HepG2 (cell line): ENCODE data around the gene FFAR2. TPM values are rescaled to one million over a fixed set of nuclear protein-coding genes. Genes with fewer than 3 reads are reported as not detected.

Experiments
- ATM ChIP-seq: fragments of 450-650 bp; IDR thresholded peaks from 2 replicates; pipeline ENCODE4 v1.7.1; 2017; ENCODE audit warnings: mild to moderate bottlenecking, borderline replicate concordance
- MTF1 ChIP-seq: sonication (generic); formaldehyde crosslinking; IDR thresholded peaks from 2 replicates; pipeline ENCODE4 v1.5.0; 2020; ENCODE audit warnings: missing genetic modification reagents
- PCBP1 ChIP-seq: fragments of 200-400 bp; formaldehyde crosslinking; IDR thresholded peaks from 2 replicates; pipeline ENCODE4 v1.6.1; 2017; ENCODE audit warnings: mild to moderate bottlenecking, low read depth, low read length, borderline replicate concordance
- YY1 ChIP-seq: IDR thresholded peaks from 2 replicates; pipeline ENCODE4 v1.6.1; 2011; ENCODE audit warnings: low read length, low read depth, moderate library complexity, mild to moderate bottlenecking; ENCODE audit not compliant: insufficient read depth, insufficient replicate concordance
- ZNF317 ChIP-seq: sonication (generic); formaldehyde crosslinking; IDR thresholded peaks from 2 replicates; pipeline ENCODE4 v1.5.0; 2020; ENCODE audit warnings: mild to moderate bottlenecking, missing genetic modification reagents
- polyA plus RNA-seq, 8 experiments: library from polyadenylated mRNA; depleted of rRNA in 3 of 8; stranded (reverse) in 7 of 8; unstranded in 1 of 8; fragments of >200 nt; fragmentation: Illumina TruSeq in 4 of 8; extraction: Trizol in 4 of 8; gene quantifications; 2 replicates each; pipeline versions ENCODE4 v1.2.1 to v1.2.3, GENCODE V29; 2011 to 2016; ENCODE audit warnings: low read depth in 4 of 8, missing spikeins in 1 of 8, mixed read lengths in 1 of 8; ENCODE audit not compliant: insufficient read depth in 1 of 8
- total RNA-seq, 5 experiments: library from RNA; depleted of rRNA; stranded (reverse); fragments of >200 nt; fragmentation: Illumina TruSeq; extraction: Trizol; gene quantifications; 2 replicates each; pipeline ENCODE4 v1.2.3, GENCODE V29; 2016; ENCODE audit warnings: low read depth in 1 of 5
- TF ChIP-seq, protein P1 (sequence below): sonication (generic); formaldehyde crosslinking; IDR thresholded peaks from 2 replicates; pipeline ENCODE4 v1.4.0; 2020; ENCODE audit warnings: missing genetic modification reagents
- TF ChIP-seq, protein P2 (sequence below): IDR thresholded peaks from 2 replicates; pipeline ENCODE4 v1.6.1; 2016; ENCODE audit warnings: mild to moderate bottlenecking

FFAR2 gene
- total and polyA plus RNA-seq, 2 of the 13 experiments (the other 11 are each of a cell fraction or from before 2014, with no cell fraction given), result 0.12 TPM; not detected in 1

DNA sequence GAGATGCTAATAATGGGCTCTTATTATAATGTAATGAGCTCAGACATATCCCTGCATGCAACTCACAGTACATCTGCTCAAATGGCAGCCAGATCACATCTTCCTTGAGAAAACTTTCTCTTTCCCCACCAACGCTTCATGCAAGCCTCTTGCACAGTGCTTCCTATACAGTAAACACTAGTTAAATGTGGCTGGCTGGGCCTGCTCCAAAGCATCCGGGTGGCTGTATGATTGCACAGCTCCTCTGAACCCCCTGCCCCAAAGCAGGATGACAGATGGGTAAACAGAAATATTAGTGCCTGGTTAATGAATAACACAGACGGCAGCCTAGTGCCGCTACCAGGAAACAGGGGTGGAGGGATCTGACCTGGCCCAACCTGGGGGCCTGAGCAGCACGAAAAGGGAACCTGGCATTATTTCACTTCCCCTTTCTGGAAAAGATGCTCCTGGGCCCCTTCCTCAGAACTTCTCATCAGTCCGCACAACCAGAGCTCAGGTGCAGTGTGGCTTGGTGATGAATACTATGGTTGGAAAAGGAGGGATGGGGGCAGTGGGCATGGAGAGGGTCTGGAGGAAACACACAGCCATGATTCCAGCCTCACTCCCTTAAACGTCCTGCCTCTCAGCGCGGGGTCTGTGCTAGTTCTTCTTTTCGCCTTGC is 10.8 kb downstream of the FFAR2 start (continued):
- TF ChIP-seq, protein P1, sequence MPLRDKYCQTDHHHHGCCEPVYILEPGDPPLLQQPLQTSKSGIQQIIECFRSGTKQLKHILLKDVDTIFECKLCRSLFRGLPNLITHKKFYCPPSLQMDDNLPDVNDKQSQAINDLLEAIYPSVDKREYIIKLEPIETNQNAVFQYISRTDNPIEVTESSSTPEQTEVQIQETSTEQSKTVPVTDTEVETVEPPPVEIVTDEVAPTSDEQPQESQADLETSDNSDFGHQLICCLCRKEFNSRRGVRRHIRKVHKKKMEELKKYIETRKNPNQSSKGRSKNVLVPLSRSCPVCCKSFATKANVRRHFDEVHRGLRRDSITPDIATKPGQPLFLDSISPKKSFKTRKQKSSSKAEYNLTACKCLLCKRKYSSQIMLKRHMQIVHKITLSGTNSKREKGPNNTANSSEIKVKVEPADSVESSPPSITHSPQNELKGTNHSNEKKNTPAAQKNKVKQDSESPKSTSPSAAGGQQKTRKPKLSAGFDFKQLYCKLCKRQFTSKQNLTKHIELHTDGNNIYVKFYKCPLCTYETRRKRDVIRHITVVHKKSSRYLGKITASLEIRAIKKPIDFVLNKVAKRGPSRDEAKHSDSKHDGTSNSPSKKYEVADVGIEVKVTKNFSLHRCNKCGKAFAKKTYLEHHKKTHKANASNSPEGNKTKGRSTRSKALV (CRISPR knock-in tag), result no peak
- TF ChIP-seq ATM (no peak), PCBP1 (no peak), ZNF317 (CRISPR knock-in tag) (0 out of 2 replicates have a peak, but pooled peaks have one; percentile 13), YY1 (peak; percentile 5), MTF1 (CRISPR knock-in tag) (no peak)
- TF ChIP-seq, protein P2, sequence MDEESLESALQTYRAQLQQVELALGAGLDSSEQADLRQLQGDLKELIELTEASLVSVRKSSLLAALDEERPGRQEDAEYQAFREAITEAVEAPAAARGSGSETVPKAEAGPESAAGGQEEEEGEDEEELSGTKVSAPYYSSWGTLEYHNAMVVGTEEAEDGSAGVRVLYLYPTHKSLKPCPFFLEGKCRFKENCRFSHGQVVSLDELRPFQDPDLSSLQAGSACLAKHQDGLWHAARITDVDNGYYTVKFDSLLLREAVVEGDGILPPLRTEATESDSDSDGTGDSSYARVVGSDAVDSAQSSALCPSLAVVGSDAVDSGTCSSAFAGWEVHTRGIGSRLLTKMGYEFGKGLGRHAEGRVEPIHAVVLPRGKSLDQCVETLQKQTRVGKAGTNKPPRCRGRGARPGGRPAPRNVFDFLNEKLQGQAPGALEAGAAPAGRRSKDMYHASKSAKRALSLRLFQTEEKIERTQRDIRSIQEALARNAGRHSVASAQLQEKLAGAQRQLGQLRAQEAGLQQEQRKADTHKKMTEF (CRISPR knock-in tag), result peak; percentile 38; the same call in 1 of the 2 replicates
